ENCODE results near the gene METTL6.
"Not testable (repeated sequence)": the region's sequence is repeated elsewhere in the genome, so short reads cannot be mapped to it uniquely, and the experiment has no call there.

METTL6 gene, protein sequence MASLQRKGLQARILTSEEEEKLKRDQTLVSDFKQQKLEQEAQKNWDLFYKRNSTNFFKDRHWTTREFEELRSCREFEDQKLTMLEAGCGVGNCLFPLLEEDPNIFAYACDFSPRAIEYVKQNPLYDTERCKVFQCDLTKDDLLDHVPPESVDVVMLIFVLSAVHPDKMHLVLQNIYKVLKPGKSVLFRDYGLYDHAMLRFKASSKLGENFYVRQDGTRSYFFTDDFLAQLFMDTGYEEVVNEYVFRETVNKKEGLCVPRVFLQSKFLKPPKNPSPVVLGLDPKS

DNA sequence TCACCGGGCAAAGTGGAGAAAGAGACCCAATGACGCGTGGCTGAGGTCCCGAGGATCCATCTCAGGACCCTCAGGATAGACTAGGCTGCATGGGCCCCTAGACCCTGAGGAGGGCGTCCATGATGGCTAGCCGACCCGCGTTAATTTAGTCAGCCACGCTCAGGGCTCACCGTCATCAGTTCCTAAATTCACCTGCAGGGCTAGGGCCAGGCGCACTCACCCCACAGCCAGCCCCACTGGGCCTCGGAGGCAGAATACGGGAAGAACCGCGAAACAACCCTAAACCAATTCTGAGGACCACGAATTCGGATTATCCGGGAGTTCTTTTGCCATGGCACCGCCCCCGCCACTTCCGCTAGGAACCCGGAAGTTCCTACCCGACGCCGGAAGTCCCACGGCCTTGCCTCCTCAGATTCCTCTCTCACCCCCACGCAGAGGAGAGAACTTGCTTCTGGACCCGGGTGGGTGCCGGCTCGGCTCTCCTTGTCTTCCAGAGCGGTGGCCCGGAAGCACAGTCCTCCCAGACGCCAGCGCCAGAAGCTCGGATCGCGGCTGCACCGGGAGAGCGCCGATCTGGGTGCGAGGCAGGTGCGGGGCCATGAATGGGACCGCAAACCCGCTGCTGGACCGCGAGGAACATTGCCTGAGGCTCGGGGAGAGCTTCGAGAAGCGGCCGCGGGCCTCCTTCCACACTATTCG lies at the start of gene METTL6, which contains the start of gene EAF1:
Gene METTL6 (minus strand): TSS at position 363 of the 699 bp plus-strand sequence. CDS start 1,033 bp downstream, outside the sequence.
Gene EAF1 (plus strand): TSS at position 417 of the 699 bp plus-strand sequence. CDS start 182 bp downstream, at position 599.
- DNase-seq (ENCODE audit: low read depth in 2 of 3, low spot score in 1 of 3): peak; percentile 79 to 85 (median 85)

- no peak for DNase-seq (ENCODE audit: low read depth in 2 of 3, low spot score in 1 of 3)
Measured at GRCh38 chr3:15476378-15476777, 49.0 kb upstream of the METTL6 start.

DNA sequence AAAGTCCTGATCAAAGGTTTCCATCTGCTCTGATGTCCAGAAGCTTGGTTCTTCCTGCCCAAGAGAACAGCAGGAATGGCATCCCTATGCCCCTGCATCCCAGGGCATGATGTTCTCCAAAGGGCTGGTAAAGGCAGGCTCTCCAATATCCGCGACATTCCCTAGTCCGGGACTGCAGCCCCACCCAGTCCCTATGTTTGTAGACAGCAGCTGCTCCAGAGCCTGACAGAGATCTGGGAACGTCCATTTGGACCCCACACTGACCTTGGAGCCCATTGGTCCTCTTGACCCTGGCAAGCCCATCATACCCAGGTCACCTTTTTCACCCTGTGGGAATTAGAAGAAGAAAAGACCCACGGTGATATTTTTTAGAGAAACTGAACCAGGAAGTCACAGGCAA lies 47.8 kb upstream of the METTL6 start:
- no peak for DNase-seq (ENCODE audit: low read depth in 2 of 3, low spot score in 1 of 3)

- no peak for DNase-seq (ENCODE audit: low read depth in 2 of 3, low spot score in 1 of 3)
Measured at GRCh38 chr3:15471861-15472260, 44.5 kb upstream of the METTL6 start.

GRCh38 chr3:15470849-15471248 lies 43.5 kb upstream of the METTL6 start:
- no peak for DNase-seq (ENCODE audit: low read depth in 2 of 3, low spot score in 1 of 3)

DNA sequence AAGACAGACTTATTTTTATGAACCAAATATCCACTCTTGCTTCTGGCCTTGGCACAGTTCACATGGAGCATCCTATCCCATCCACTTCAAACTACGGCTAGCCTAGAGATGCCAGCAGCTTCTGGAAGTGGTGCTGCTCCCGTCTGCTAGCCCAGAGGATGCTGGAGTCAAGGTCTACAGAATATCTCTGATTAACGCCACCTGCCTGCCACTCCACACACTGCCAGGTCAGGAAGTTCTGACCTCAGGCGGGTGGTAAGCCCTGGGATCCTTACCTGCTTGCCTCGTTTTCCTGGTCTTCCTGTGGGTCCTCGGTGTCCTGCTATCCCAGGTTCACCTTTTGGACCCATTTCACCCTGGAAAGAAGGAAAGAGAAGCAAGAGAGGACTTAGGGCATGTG lies 42.9 kb upstream of the METTL6 start:
- DNase-seq (ENCODE audit: low read depth in 2 of 3, low spot score in 1 of 3): no peak

DNA sequence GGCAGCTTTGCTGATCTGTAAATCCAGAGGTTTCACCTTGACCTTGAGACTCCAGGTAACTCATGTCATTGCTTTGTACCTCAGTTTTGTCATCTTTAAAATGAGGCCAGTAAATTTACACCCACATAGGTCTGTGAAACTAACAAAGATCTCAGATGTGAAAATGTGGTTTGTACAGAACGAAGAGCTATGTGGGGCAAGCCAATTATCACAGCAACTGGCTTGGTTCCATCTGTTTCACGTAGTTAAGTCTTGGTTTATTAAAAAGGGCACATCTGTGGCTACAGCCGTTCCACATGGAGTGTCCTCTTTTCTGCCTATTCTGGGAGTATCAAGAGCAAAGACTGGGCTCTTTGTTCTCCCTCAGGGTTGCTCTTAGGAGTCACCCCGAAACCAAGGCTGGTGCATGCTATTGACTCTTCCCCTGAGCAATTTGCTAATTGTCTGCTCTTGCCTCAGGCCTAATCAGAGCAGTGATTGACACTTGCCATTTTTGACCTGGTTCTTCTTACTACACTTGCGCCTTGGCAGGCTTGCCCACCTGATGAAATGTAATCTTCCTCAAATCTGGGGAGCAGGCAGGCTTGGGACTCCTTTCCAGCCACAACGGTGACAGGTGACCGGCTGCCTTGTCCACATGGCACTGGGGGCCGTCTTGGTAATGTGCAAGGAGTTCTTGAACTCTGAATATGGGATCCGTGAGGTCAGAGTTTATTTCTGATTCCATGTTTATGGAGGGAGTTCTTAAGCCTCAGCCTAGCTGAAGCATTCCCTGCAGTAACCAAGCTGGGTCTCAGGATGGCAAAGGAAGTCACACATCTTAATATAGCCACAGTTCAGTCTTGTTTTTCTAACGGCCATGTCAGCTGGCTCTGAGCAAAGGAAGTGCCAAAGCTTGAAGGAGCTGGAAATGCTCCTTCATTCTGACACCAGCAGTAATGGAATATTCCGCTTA lies 40.2 kb upstream of the METTL6 start:
- DNase-seq (ENCODE audit: low read depth in 2 of 3, low spot score in 1 of 3): no peak

DNA sequence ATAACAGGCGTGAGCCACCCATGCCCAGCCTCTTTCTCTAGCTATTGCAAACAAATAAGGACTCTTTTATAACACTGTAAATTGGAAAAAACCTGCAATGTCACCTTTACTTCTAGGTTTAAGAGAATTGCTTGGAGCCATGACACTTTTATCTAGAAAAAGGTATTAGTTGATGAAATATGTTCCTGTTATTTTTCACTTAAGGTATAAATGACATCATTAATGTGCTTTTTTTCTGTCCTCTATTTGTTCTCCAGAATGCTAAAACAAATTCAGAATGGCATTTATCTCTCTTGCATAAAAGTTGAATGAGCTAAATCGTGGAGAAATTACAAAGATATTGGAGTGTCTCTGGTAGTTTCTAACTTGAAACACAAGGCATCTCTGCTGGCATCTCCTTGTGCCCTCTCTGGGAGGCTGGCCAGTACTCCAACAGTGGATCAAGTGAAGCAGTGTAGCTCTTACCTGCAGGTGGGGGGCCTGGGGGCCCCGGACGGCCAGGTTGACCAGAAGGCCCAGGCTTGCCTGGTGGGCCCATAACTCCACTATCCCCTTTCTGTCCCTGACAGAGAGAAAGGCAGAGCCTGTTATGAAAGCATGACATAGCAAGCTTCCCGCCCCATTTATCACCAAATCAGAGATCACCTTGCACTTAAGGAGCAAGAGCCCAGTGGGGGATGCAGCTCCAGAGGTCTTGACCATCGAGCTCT lies 38.7 kb upstream of the METTL6 start:
- DNase-seq (ENCODE audit: low read depth in 2 of 3, low spot score in 1 of 3): no peak

DNA sequence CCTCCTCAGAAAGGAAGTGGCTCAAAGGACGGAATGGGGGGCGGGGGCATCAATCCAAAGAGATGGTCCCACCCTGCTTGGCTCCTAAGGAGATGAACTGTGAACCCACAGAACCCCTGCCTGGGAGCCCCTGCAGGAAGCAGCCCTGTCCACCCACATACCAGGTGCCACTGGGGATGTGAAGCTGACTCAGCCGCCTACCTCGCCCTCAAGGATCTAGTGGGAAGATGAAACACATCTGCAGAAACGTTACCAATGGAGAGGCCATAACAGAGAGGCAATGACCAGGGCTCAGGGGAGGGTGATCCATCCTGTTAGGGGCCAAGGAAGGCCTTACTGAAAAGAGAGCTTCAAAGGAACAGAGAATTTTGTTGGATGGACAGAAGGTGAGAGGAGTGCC lies 35.1 kb upstream of the METTL6 start:
- no peak for DNase-seq (ENCODE audit: low read depth in 2 of 3, low spot score in 1 of 3)

DNA sequence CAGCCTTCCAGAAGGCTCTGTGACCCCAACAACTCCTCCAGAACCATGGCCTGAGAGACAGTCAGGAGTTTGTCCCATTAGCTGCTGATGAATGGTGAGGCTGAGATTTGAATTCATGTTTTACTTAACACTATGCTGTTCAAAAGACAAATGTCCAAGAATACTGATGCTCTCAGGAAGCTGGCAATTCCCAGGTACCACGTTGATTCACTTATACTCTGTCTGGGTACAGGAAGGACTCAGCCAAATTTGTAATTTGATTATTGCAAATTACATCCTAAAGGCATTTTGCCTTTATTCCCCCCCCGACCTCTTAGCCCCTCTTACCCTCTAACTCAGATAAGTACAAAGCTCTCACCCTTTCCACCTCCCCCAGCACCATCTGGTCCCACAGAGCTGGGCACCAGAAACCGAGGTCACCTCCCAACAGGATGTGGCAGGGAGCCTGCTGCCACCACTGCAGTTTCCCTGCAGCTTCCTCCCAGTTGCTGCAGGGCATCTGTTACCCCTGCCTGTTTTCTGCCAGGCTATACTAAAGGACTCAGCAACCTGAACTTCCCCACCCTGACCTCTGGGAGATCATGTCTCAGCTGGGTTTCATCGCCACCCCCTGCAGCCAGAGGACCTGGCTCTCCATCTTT lies 33.7 kb upstream of the METTL6 start:
- no peak for DNase-seq (ENCODE audit: low read depth in 2 of 3, low spot score in 1 of 3)

- DNase-seq (ENCODE audit: low read depth in 2 of 3, low spot score in 1 of 3): no peak
Measured at GRCh38 chr3:15458212-15458780, 31.0 kb upstream of the METTL6 start.

DNA sequence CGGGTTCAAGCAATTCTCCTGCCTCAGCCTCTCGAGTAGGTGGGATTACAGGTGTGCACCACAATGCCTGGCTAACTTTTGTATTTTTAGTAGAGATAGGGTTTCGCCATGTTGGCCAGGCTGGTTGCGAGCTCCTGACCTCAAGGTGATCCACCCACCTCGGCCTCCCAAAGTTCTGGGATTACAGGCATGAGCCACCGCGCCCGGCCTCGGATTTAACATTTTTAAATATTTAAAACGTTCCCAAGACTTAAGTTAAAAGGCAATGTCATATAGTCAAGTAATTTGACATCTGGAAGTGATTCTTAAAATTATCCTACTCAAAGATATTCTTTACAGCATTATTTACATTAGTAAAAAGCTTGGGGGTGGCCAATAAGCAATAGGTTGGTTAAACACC lies 29.6 kb upstream of the METTL6 start:
- not testable (repeated sequence) for DNase-seq (ENCODE audit: low read depth in 2 of 3, low spot score in 1 of 3)

- no peak for DNase-seq (ENCODE audit: low read depth in 2 of 3, low spot score in 1 of 3)
Measured at GRCh38 chr3:15456321-15456720, 29.0 kb upstream of the METTL6 start.

DNA sequence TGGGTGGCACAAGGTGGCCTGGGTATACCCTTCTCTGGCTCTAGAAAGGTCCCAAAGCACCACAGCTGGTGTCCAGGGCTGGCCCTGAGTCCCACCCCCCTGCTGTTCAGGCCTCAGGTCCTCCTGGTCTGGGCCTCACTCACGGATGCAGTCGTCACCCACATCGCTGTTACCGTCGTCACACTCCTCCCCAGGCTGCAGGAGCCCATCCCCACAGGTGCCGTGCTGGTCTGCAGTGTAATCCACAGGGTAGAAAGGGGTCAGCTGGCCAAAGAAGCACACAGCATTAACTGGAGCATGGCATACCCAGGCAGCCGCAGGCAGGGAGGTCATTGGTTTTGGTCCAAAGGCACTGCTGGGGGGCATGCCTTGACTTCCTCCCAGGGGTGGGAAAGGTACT lies 28.4 kb upstream of the METTL6 start:
- no peak for DNase-seq (ENCODE audit: low read depth in 2 of 3, low spot score in 1 of 3)

DNA sequence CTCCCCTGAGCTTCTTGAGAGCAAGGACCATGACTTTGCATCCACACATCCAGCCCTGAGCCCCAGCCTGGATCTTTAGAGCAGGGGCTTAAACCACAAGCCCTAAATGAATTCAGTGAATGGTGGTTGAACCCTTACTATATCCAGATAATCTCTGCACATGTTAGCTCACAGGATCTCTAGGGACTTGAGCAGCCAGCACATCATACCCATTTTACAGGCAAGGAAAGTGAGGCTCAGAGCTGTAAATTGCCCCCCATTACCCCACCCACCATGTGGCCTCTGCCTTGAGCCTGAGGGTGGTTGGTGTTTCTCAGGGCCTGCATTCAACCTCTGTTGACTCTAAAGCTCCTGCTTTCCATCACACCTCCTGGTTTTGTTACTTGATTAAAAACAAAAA lies 27.6 kb upstream of the METTL6 start:
- DNase-seq (ENCODE audit: low read depth in 2 of 3, low spot score in 1 of 3): no peak

- no peak for DNase-seq (ENCODE audit: low read depth in 2 of 3, low spot score in 1 of 3)
Measured at GRCh38 chr3:15453991-15454625, 26.8 kb upstream of the METTL6 start.

GRCh38 chr3:15453501-15453900 lies 26.2 kb upstream of the METTL6 start:
- DNase-seq (ENCODE audit: low read depth in 2 of 3, low spot score in 1 of 3): no peak

- DNase-seq (ENCODE audit: low read depth in 2 of 3, low spot score in 1 of 3): no peak
Measured at GRCh38 chr3:15452961-15453360, 25.6 kb upstream of the METTL6 start.

DNA sequence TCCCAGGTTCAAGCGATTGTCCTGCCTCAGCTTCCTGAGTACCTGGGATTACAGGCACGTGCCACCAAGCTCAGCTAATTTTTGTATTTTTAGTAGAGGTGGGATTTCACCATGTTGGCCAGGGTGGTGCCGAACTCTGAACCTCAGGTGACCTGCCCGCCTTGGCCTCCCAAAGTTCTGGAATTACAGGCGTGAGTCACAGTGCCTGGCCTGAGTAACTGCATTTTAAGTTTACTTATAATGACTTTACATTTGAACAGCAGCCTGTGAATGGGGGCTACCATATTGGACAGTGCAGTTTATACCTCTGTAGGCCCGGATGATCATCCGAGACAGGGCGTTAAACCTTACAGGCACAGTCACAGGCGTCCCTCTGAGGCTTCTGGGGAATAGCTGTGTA lies 24.8 kb upstream of the METTL6 start:
- no peak for DNase-seq (ENCODE audit: low read depth in 2 of 3, low spot score in 1 of 3)
